ENCODE data around the gene ARL13B.

GRCh38 chr3:93994056-93994455 is 14.1 kb downstream of the ARL13B start:
- no peak for TF ChIP-seq POLR2A (IDR thresholded peaks at IDR 0.05)
- no peak for TF ChIP-seq CTCF (IDR thresholded peaks at IDR 0.05 in 4 of 5, conservative IDR thresholded peaks at IDR 0.05 in 1 of 5)

All from gastrocnemius medialis (tissue), 4 donors.